WTC11 (cell line): ENCODE measurements around the gene CRYBB1. TPM values are rescaled to one million over a fixed set of nuclear protein-coding genes. Genes with fewer than 3 reads are reported as not detected.
A peak's percentile ranks its signal among the peaks of the same experiment; 100 is the strongest.

Experiments
- ATAC-seq: fragments of 200-7000 bp; cut with Tn5 transposase; 2 replicates; pipeline ENCODE4 v1.10.0; 2021; ENCODE audit warnings: mild to moderate bottlenecking, moderate library complexity
- CTCF ChIA-PET: fragments of 300-600 bp; sonication (Branson Sonifier 250); formaldehyde crosslinking; loops from one replicate; lab custom pipeline; 2021; ENCODE audit warnings: antibody characterized with exemption; lab: Charles Lee
- POLR2A ChIA-PET: fragments of 350-600 bp; sonication (Branson Sonifier 250); formaldehyde crosslinking; loops from one replicate; lab custom pipeline; 2021; ENCODE audit warnings: antibody characterized with exemption; lab: Charles Lee
- DNase-seq: peaks from one replicate; pipeline ENCODE4 v3.0.0; 2021; ENCODE audit warnings: low spot score
- H3K27ac Mint-ChIP-seq: 2 replicates; pipeline ENCODE4 v1.8.0; 2021; ENCODE audit warnings: mixed read lengths
- H3K27me3 Mint-ChIP-seq: 2 replicates; pipeline ENCODE4 v1.8.0; 2021; ENCODE audit warnings: low read depth, mild to moderate bottlenecking, moderate library complexity, mixed read lengths
- H3K36me3 Mint-ChIP-seq: 2 replicates; pipeline ENCODE4 v1.8.0; 2021; ENCODE audit warnings: mixed read lengths
- H3K4me1 Mint-ChIP-seq: 2 replicates; pipeline ENCODE4 v1.8.0; 2022; ENCODE audit warnings: mixed read lengths
- H3K4me3 Mint-ChIP-seq: 2 replicates; pipeline ENCODE4 v1.8.0; 2021; ENCODE audit warnings: mild to moderate bottlenecking, moderate library complexity, mixed read lengths
- H3K9me3 Mint-ChIP-seq: 2 replicates; pipeline ENCODE4 v1.8.0; 2021; ENCODE audit warnings: mixed read lengths
- GTF2I ChIP-seq: fragments of 250-450 bp; sonication (Bioruptor Pico); conservative IDR thresholded peaks from 2 replicates; pipeline ENCODE4 v1.4.0; 2021; ENCODE audit warnings: mild to moderate bottlenecking
- HMGA2 ChIP-seq: fragments of 250-450 bp; sonication (Bioruptor Pico); IDR thresholded peaks from 2 replicates; pipeline ENCODE4 v1.4.0; 2021; ENCODE audit warnings: mild to moderate bottlenecking, moderate library complexity
- IRF2 ChIP-seq: sonication (generic); formaldehyde crosslinking; IDR thresholded peaks from 2 replicates; pipeline ENCODE4 v1.8.0; 2022; ENCODE audit warnings: low read depth, missing genetic modification reagents, borderline replicate concordance
- JUN ChIP-seq: sonication (generic); formaldehyde crosslinking; IDR thresholded peaks from 2 replicates; pipeline ENCODE4 v1.8.0; 2023; ENCODE audit warnings: mild to moderate bottlenecking, missing genetic modification reagents
- MYBL2 ChIP-seq: sonication (generic); formaldehyde crosslinking; IDR thresholded peaks from 2 replicates; pipeline ENCODE4 v1.8.1; 2023; ENCODE audit warnings: mild to moderate bottlenecking, moderate library complexity, missing genetic modification reagents
- NFYB ChIP-seq: sonication (generic); formaldehyde crosslinking; conservative IDR thresholded peaks from 2 replicates; pipeline ENCODE4 v1.8.0; 2022; ENCODE audit warnings: low read depth, missing genetic modification reagents
- RELA ChIP-seq: sonication (generic); formaldehyde crosslinking; IDR thresholded peaks from 2 replicates; pipeline ENCODE4 v1.8.1; 2022; ENCODE audit warnings: missing genetic modification reagents, mild to moderate bottlenecking, borderline replicate concordance
- RORB ChIP-seq: fragments of 250-450 bp; sonication (Bioruptor Pico); IDR thresholded peaks from 2 replicates; pipeline ENCODE4 v1.9.0; 2021; ENCODE audit warnings: mild to moderate bottlenecking
- SMAD3 ChIP-seq: sonication (generic); formaldehyde crosslinking; IDR thresholded peaks from 2 replicates; pipeline ENCODE4 v1.8.0; 2022; ENCODE audit warnings: missing genetic modification reagents, mild to moderate bottlenecking, borderline replicate concordance
- SOX15 ChIP-seq: fragments of 250-450 bp; sonication (Bioruptor Pico); IDR thresholded peaks from 2 replicates; pipeline ENCODE4 v1.9.0; 2021; ENCODE audit warnings: mild to moderate bottlenecking
- SP1 ChIP-seq: sonication (generic); formaldehyde crosslinking; conservative IDR thresholded peaks from 2 replicates; pipeline ENCODE4 v1.8.1; 2022; ENCODE audit warnings: missing genetic modification reagents
- TCF7 ChIP-seq: sonication (generic); formaldehyde crosslinking; IDR thresholded peaks from 2 replicates; pipeline ENCODE4 v1.8.0; 2022; ENCODE audit warnings: mild to moderate bottlenecking, low read depth, missing genetic modification reagents, moderate library complexity
- ZNF219 ChIP-seq: sonication (generic); formaldehyde crosslinking; IDR thresholded peaks from 2 replicates; pipeline ENCODE4 v1.8.0; 2023; ENCODE audit warnings: missing genetic modification reagents, mild to moderate bottlenecking, borderline replicate concordance
- ZNF232 ChIP-seq: sonication (generic); formaldehyde crosslinking; IDR thresholded peaks from 2 replicates; pipeline ENCODE4 v1.8.0; 2022; ENCODE audit warnings: mild to moderate bottlenecking, missing genetic modification reagents
- total RNA-seq: library from RNA; stranded (reverse); gene quantifications from 3 replicates; pipeline ENCODE4 v1.2.3, GENCODE V29; 2021
- TF ChIP-seq, protein P1 (sequence below): sonication (generic); formaldehyde crosslinking; IDR thresholded peaks from 2 replicates; pipeline ENCODE4 v1.8.1; 2022; ENCODE audit warnings: low read depth, mild to moderate bottlenecking, moderate library complexity, missing genetic modification reagents, borderline replicate concordance
- TF ChIP-seq, protein P2 (sequence below): sonication (generic); formaldehyde crosslinking; IDR thresholded peaks from 2 replicates; pipeline ENCODE4 v1.8.1; 2022; ENCODE audit warnings: mild to moderate bottlenecking, missing genetic modification reagents, moderate library complexity, borderline replicate concordance
- TF ChIP-seq, protein P3 (sequence below): sonication (generic); formaldehyde crosslinking; conservative IDR thresholded peaks from 2 replicates; pipeline ENCODE4 v1.8.1; 2023; ENCODE audit warnings: mild to moderate bottlenecking, low read depth, missing genetic modification reagents, moderate library complexity
- TF ChIP-seq, protein P4 (sequence below): sonication (generic); formaldehyde crosslinking; IDR thresholded peaks from 2 replicates; pipeline ENCODE4 v1.8.0; 2023; ENCODE audit warnings: missing genetic modification reagents, mild to moderate bottlenecking, borderline replicate concordance
- TF ChIP-seq, protein P5 (sequence below): fragments of 250-450 bp; sonication (Bioruptor Pico); IDR thresholded peaks from 2 replicates; pipeline ENCODE4 v1.9.0; 2021; ENCODE audit warnings: mild to moderate bottlenecking
- TF ChIP-seq, protein P6 (sequence below): fragments of 250-450 bp; sonication (Bioruptor Pico); IDR thresholded peaks from 2 replicates; pipeline ENCODE4 v1.9.0; 2021; ENCODE audit warnings: mild to moderate bottlenecking

The CRYBB1 gene
- total RNA-seq, 1 experiment from 2014 or later: 4.0 TPM

DNA sequence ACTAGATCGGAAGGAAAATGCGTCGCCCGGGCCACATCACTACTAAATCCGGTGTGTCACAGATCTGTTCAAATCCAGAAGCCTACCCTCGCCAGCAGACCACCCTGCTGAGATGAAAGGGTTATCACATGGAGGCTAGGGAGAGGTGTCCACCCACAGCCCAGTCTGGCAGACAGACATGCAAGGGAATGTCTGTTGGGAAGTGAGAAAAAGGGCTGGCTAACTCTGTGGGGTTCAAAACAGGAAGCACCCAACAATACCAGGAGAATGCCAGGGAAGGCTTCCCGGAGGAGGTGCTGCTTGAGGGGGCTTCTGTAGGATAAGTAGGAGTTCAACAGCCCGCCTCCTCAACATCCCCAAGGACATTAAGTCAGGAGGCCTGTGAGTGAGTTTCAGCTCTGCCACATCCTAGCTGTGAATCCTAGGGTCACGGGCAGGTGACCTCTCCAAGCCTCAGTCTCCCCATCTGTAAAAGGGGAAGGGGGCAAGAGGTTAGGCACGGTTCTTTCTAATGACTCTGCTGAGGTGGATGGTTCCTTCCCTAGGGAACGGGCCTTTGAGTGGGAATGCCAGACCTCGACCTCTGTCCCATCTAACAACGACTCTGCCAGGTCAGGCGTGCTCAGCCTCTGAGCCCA, 29.0 kb downstream of the CRYBB1 start:
- ATAC-seq (no peak), DNase-seq (no peak)
- TF ChIP-seq MYBL2: no peak
- TF ChIP-seq, protein P1, sequence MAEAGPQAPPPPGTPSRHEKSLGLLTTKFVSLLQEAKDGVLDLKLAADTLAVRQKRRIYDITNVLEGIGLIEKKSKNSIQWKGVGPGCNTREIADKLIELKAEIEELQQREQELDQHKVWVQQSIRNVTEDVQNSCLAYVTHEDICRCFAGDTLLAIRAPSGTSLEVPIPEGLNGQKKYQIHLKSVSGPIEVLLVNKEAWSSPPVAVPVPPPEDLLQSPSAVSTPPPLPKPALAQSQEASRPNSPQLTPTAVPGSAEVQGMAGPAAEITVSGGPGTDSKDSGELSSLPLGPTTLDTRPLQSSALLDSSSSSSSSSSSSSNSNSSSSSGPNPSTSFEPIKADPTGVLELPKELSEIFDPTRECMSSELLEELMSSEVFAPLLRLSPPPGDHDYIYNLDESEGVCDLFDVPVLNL (CRISPR knock-in tag): no peak
- TF ChIP-seq, protein P2, sequence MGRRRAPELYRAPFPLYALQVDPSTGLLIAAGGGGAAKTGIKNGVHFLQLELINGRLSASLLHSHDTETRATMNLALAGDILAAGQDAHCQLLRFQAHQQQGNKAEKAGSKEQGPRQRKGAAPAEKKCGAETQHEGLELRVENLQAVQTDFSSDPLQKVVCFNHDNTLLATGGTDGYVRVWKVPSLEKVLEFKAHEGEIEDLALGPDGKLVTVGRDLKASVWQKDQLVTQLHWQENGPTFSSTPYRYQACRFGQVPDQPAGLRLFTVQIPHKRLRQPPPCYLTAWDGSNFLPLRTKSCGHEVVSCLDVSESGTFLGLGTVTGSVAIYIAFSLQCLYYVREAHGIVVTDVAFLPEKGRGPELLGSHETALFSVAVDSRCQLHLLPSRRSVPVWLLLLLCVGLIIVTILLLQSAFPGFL (CRISPR knock-in tag): no peak
- TF ChIP-seq SP1 (CRISPR knock-in tag): no peak
- no peak for TF ChIP-seq IRF2 (CRISPR knock-in tag)
- no peak for TF ChIP-seq ZNF219 (CRISPR knock-in tag)
- no peak for TF ChIP-seq RORB
- TF ChIP-seq, protein P3, sequence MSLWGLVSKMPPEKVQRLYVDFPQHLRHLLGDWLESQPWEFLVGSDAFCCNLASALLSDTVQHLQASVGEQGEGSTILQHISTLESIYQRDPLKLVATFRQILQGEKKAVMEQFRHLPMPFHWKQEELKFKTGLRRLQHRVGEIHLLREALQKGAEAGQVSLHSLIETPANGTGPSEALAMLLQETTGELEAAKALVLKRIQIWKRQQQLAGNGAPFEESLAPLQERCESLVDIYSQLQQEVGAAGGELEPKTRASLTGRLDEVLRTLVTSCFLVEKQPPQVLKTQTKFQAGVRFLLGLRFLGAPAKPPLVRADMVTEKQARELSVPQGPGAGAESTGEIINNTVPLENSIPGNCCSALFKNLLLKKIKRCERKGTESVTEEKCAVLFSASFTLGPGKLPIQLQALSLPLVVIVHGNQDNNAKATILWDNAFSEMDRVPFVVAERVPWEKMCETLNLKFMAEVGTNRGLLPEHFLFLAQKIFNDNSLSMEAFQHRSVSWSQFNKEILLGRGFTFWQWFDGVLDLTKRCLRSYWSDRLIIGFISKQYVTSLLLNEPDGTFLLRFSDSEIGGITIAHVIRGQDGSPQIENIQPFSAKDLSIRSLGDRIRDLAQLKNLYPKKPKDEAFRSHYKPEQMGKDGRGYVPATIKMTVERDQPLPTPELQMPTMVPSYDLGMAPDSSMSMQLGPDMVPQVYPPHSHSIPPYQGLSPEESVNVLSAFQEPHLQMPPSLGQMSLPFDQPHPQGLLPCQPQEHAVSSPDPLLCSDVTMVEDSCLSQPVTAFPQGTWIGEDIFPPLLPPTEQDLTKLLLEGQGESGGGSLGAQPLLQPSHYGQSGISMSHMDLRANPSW: no peak
- no peak for TF ChIP-seq JUN (CRISPR knock-in tag)
- TF ChIP-seq HMGA2 (CRISPR knock-in tag): no peak
- TF ChIP-seq, protein P4, sequence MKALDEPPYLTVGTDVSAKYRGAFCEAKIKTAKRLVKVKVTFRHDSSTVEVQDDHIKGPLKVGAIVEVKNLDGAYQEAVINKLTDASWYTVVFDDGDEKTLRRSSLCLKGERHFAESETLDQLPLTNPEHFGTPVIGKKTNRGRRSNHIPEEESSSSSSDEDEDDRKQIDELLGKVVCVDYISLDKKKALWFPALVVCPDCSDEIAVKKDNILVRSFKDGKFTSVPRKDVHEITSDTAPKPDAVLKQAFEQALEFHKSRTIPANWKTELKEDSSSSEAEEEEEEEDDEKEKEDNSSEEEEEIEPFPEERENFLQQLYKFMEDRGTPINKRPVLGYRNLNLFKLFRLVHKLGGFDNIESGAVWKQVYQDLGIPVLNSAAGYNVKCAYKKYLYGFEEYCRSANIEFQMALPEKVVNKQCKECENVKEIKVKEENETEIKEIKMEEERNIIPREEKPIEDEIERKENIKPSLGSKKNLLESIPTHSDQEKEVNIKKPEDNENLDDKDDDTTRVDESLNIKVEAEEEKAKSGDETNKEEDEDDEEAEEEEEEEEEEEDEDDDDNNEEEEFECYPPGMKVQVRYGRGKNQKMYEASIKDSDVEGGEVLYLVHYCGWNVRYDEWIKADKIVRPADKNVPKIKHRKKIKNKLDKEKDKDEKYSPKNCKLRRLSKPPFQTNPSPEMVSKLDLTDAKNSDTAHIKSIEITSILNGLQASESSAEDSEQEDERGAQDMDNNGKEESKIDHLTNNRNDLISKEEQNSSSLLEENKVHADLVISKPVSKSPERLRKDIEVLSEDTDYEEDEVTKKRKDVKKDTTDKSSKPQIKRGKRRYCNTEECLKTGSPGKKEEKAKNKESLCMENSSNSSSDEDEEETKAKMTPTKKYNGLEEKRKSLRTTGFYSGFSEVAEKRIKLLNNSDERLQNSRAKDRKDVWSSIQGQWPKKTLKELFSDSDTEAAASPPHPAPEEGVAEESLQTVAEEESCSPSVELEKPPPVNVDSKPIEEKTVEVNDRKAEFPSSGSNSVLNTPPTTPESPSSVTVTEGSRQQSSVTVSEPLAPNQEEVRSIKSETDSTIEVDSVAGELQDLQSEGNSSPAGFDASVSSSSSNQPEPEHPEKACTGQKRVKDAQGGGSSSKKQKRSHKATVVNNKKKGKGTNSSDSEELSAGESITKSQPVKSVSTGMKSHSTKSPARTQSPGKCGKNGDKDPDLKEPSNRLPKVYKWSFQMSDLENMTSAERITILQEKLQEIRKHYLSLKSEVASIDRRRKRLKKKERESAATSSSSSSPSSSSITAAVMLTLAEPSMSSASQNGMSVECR: no peak
- no peak for TF ChIP-seq RELA
- TF ChIP-seq NFYB: no peak
- H3K27me3 Mint-ChIP-seq: no peaks in the 10 kb centered on the region; the same call in 1 of the 2 replicates
- peaks cover 53% of the 10 kb centered on the region for H3K4me1 Mint-ChIP-seq
- peaks cover 6% of the 10 kb centered on the region; the same call in 1 of the 2 replicates for H3K9me3 Mint-ChIP-seq
- peaks cover 17% of the 10 kb centered on the region for H3K36me3 Mint-ChIP-seq
- peak overlapping the region; percentile 19; the same call in 1 of the 2 replicates for H3K27ac Mint-ChIP-seq
- H3K4me3 Mint-ChIP-seq: peak overlapping the region; percentile 85
- ChIA-PET CTCF (interaction anchor here (0.6 to 2.1 kb wide), 6 partner anchors 9 to 276 kb away, joined by 3 to 4 read pairs (median 3); no protein-coding TSS in a partner anchor), POLR2A (interaction anchor here (0.9 to 1.9 kb wide), 5 partner anchors 9 to 105 kb away, joined by 3 to 4 read pairs (median 3); partner anchors contain the start of genes CRYBB1, HPS4 and SRRD)

DNA sequence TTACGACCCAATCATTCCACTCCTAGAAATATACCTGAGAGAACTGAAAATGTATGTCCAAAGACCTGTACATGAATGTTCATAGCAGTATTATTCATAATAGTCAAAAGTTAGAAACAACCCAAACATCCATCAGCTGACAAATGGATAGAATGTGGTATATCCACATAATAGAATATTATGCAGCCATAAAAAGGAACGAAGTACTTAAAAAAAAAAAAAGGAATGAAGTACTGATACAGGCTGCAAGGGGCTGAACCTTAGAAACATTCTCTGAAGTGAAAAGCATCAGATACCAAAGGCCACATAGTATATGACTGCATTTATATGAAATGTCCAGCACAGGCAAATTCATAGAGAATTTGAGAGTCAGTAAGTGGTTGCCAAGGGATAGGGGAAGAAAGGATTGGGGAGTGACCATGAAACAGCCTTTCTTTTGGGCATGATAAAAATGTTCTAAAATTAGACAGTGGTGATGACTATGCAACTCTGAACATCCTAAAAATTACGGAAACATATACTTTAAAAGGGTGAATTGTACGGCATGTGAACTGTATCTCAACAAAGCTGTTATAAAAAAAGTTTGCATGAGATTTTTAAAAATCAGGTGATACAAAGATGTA, 29.7 kb downstream of the CRYBB1 start:
- H3K27me3 Mint-ChIP-seq: no peaks in the 10 kb centered on the region; the same call in 1 of the 2 replicates
- no peak overlapping the region for H3K27ac Mint-ChIP-seq
- peaks cover 56% of the 10 kb centered on the region for H3K4me1 Mint-ChIP-seq
- DNase-seq (no peak), ATAC-seq (no peak)
- H3K9me3 Mint-ChIP-seq: peaks cover 6% of the 10 kb centered on the region; the same call in 1 of the 2 replicates
- CTCF ChIA-PET: no interaction called here
- peaks cover 17% of the 10 kb centered on the region for H3K36me3 Mint-ChIP-seq
- POLR2A ChIA-PET: no interaction called here
- peak overlapping the region; percentile 85 for H3K4me3 Mint-ChIP-seq
- TF ChIP-seq ZNF232 (CRISPR knock-in tag) (no peak), SMAD3 (CRISPR knock-in tag) (no peak), GTF2I (CRISPR knock-in tag) (no peak), RORB (no peak), SOX15 (CRISPR knock-in tag) (no peak), TCF7 (CRISPR knock-in tag) (no peak)
- TF ChIP-seq, protein P1 (CRISPR knock-in tag): no peak
- TF ChIP-seq, protein P5, sequence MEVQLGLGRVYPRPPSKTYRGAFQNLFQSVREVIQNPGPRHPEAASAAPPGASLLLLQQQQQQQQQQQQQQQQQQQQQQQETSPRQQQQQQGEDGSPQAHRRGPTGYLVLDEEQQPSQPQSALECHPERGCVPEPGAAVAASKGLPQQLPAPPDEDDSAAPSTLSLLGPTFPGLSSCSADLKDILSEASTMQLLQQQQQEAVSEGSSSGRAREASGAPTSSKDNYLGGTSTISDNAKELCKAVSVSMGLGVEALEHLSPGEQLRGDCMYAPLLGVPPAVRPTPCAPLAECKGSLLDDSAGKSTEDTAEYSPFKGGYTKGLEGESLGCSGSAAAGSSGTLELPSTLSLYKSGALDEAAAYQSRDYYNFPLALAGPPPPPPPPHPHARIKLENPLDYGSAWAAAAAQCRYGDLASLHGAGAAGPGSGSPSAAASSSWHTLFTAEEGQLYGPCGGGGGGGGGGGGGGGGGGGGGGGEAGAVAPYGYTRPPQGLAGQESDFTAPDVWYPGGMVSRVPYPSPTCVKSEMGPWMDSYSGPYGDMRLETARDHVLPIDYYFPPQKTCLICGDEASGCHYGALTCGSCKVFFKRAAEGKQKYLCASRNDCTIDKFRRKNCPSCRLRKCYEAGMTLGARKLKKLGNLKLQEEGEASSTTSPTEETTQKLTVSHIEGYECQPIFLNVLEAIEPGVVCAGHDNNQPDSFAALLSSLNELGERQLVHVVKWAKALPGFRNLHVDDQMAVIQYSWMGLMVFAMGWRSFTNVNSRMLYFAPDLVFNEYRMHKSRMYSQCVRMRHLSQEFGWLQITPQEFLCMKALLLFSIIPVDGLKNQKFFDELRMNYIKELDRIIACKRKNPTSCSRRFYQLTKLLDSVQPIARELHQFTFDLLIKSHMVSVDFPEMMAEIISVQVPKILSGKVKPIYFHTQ (CRISPR knock-in tag): no peak
- TF ChIP-seq, protein P6, sequence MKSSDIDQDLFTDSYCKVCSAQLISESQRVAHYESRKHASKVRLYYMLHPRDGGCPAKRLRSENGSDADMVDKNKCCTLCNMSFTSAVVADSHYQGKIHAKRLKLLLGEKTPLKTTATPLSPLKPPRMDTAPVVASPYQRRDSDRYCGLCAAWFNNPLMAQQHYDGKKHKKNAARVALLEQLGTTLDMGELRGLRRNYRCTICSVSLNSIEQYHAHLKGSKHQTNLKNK (CRISPR knock-in tag): no peak
